ENCODE measurements around the gene NEBL. TPM values are rescaled to one million over a fixed set of nuclear protein-coding genes. Genes with fewer than 3 reads are reported as not detected.

NEBL gene
- total RNA-seq, 1 experiment from 2014 or later = 11.2 TPM

DNA sequence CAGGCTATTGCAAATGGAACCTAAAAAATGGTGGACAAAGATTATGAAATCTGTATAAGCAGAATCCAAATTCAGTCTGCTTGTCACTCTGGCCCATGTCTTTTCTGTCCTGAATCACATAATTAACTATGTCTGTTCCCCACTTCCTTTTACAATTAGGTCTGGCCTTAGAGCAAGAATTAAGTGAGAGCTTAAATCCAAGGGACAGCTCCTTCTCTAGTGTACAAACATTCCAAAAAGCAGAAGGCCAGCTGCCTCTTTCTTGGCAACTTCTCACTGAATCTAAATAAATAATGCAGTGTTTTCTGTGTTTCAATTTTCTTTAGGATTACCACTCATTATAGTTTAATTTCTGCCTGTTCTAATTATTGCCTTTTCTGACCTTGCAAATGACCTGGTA lies 39.3 kb upstream of the NEBL start:
- no peak for DNase-seq
- Mint-ChIP-seq H3K4me3 (ENCODE audit: low read depth, unreplicated experiment) (no peak overlapping the region), H3K27me3 (ENCODE audit: unreplicated experiment) (no peaks in the 10 kb centered on the region), H3K36me3 (ENCODE audit: insufficient read depth, unreplicated experiment) (no peaks in the 10 kb centered on the region), H3K9me3 (ENCODE audit: low read depth, unreplicated experiment) (peaks cover 7% of the 10 kb centered on the region), H3K4me1 (ENCODE audit: low read depth, unreplicated experiment) (no peaks in the 10 kb centered on the region), H3K27ac (ENCODE audit: unreplicated experiment) (no peak overlapping the region)
- CTCF ChIA-PET = interaction anchor here (0.6 kb wide), 1 partner anchor 615 kb away, joined by 4 read pairs; no protein-coding TSS in a partner anchor
- intact Hi-C loops (cut with micrococcal nuclease; ENCODE audit: unreplicated experiment) = no loop called here
- BruUV-seq (replicated peaks) = no TSS peak
- TF ChIP-seq, protein P1, sequence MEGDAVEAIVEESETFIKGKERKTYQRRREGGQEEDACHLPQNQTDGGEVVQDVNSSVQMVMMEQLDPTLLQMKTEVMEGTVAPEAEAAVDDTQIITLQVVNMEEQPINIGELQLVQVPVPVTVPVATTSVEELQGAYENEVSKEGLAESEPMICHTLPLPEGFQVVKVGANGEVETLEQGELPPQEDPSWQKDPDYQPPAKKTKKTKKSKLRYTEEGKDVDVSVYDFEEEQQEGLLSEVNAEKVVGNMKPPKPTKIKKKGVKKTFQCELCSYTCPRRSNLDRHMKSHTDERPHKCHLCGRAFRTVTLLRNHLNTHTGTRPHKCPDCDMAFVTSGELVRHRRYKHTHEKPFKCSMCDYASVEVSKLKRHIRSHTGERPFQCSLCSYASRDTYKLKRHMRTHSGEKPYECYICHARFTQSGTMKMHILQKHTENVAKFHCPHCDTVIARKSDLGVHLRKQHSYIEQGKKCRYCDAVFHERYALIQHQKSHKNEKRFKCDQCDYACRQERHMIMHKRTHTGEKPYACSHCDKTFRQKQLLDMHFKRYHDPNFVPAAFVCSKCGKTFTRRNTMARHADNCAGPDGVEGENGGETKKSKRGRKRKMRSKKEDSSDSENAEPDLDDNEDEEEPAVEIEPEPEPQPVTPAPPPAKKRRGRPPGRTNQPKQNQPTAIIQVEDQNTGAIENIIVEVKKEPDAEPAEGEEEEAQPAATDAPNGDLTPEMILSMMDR (IDR thresholded peaks at IDR 0.05; ENCODE audit: unreplicated experiment) = no peak

DNA sequence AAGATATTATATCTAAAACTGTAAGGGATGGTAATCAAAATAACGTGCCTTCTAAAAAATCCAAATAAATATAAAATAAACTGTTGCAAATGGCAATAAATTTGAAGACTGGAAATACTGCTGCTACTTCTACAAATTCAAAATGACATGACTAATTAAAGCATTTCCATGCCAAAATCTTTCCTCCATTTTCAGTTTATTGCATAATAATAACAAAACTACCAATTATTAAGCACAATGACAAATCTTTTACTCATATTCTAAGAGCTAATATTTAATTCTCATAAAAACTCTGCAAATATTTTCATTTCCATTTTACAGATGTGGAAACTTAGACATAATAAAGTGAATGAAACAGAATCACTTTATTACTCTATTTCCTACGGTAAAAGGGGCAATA lies 38.8 kb upstream of the NEBL start:
- intact Hi-C loops (cut with micrococcal nuclease; ENCODE audit: unreplicated experiment) = no loop called here
- BruUV-seq (replicated peaks) = no TSS peak
- Mint-ChIP-seq H3K36me3 (ENCODE audit: insufficient read depth, unreplicated experiment) (no peaks in the 10 kb centered on the region), H3K9me3 (ENCODE audit: low read depth, unreplicated experiment) (peaks cover 7% of the 10 kb centered on the region), H3K27ac (ENCODE audit: unreplicated experiment) (no peak overlapping the region), H3K27me3 (ENCODE audit: unreplicated experiment) (no peaks in the 10 kb centered on the region), H3K4me3 (ENCODE audit: low read depth, unreplicated experiment) (no peak overlapping the region), H3K4me1 (ENCODE audit: low read depth, unreplicated experiment) (no peaks in the 10 kb centered on the region)
- TF ChIP-seq, protein P1 (IDR thresholded peaks at IDR 0.05; ENCODE audit: unreplicated experiment) = no peak
- CTCF ChIA-PET = no interaction called here
- DNase-seq = no peak

DNA sequence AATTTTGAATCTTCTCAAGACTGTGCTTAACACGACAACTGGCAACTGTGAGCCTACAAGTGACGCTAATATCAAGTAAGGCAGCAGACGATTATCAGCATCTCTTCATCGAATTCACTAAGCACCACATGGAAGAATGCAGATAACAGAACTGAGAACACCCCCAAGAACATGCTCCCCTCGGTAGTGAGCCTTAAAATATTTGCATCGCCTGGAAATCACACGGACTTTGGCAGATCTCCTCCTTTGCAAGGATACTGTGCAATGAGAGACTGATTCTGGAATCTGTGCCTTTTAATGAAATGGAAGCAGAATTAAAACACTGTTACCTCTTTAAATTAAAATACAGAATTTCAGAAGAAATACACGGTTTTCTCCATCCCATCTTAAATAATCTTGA lies 38.2 kb upstream of the NEBL start:
- H3K9me3 Mint-ChIP-seq (ENCODE audit: low read depth, unreplicated experiment) = peaks cover 7% of the 10 kb centered on the region
- no peak overlapping the region for H3K4me3 Mint-ChIP-seq (ENCODE audit: low read depth, unreplicated experiment)
- H3K27me3 Mint-ChIP-seq (ENCODE audit: unreplicated experiment) = no peaks in the 10 kb centered on the region
- H3K27ac Mint-ChIP-seq (ENCODE audit: unreplicated experiment) = no peak overlapping the region
- no peak for DNase-seq
- intact Hi-C loops (cut with micrococcal nuclease; ENCODE audit: unreplicated experiment) = no loop called here
- no TSS peak for BruUV-seq (replicated peaks)
- no peaks in the 10 kb centered on the region for H3K4me1 Mint-ChIP-seq (ENCODE audit: low read depth, unreplicated experiment)
- TF ChIP-seq, protein P1 (IDR thresholded peaks at IDR 0.05; ENCODE audit: unreplicated experiment) = no peak
- H3K36me3 Mint-ChIP-seq (ENCODE audit: insufficient read depth, unreplicated experiment) = no peaks in the 10 kb centered on the region
- CTCF ChIA-PET = no interaction called here

DNA sequence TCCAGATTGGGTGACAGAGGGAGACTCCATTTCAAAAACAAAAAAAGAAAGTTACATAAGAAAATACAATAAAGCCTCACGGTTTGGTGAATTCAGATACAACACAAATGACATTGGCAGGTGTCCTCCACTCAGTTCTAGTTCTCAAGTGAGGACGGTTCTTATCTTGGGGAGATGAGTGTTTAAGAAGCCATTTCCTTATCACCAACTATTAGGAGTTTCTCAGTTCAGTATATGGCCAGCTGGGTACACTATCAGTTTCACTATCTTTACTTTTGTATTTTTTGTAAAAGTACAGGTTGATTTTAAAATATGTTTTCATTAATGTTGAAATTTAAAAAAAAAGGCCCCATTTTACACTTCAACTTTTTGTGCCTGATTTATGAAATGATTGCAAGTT lies 36.6 kb upstream of the NEBL start:
- H3K27ac Mint-ChIP-seq (ENCODE audit: unreplicated experiment) = no peak overlapping the region
- no TSS peak for BruUV-seq (replicated peaks)

More for the DNA sequence above, 36.6 kb upstream of the NEBL start:
- TF ChIP-seq, protein P1 (IDR thresholded peaks at IDR 0.05; ENCODE audit: unreplicated experiment) = no peak
- Mint-ChIP-seq H3K9me3 (ENCODE audit: low read depth, unreplicated experiment) (peaks cover 7% of the 10 kb centered on the region), H3K27me3 (ENCODE audit: unreplicated experiment) (no peaks in the 10 kb centered on the region), H3K4me3 (ENCODE audit: low read depth, unreplicated experiment) (no peak overlapping the region), H3K4me1 (ENCODE audit: low read depth, unreplicated experiment) (no peaks in the 10 kb centered on the region), H3K36me3 (ENCODE audit: insufficient read depth, unreplicated experiment) (no peaks in the 10 kb centered on the region)
- CTCF ChIA-PET = no interaction called here
- no peak for DNase-seq
- intact Hi-C loops (cut with micrococcal nuclease; ENCODE audit: unreplicated experiment) = no loop called here
